HCT116 (cell line): ENCODE data around the gene FAM222B. TPM values are rescaled to one million over a fixed set of nuclear protein-coding genes. Genes with fewer than 3 reads are reported as not detected.

ENCODE experiments used
- ATAC-seq: fragments of 200-7000 bp; cut with Tn5 transposase; 2 replicates; pipeline ENCODE4 v1.9.1; 2020; ENCODE audit warnings: mild to moderate bottlenecking, moderate library complexity
- BruUV-seq: library from RNA; stranded (reverse); fragments of 400-500 nt; replicated peaks from 2 replicates; lab custom pipeline; 2021; lab: Mats Ljungman, UMichigan
- CTCF ChIA-PET: fragments of 300-600 bp; sonication (Branson Sonifier 250); formaldehyde crosslinking; loops from one replicate; lab custom pipeline; 2021; ENCODE audit warnings: antibody characterized with exemption; lab: Charles Lee
- POLR2A ChIA-PET: fragments of 300-600, 350-600 bp; sonication (Branson Sonifier 250); formaldehyde crosslinking; loops from one replicate; lab custom pipeline; 2021; ENCODE audit warnings: antibody characterized with exemption; lab: Charles Lee
- RAD21 ChIA-PET, 2 experiments: fragments of 300-600 bp; sonication (Branson Sonifier 250); formaldehyde crosslinking; loops; one replicate each; lab custom pipeline; 2023; ENCODE audit warnings: low total read pairs in 2 of 2; ENCODE audit not compliant: uncharacterized antibody in 2 of 2, unreplicated experiment in 2 of 2, low non-redundant PET in 1 of 2; lab: Charles Lee
- DNase-seq: peaks from one replicate; pipeline ENCODE4 v3.0.0-alpha.2; 2010; ENCODE audit warnings: low read depth, low spot score
- H2AFZ ChIP-seq: fragments of 200-600 bp; shearing (Covaris generic), sonication (generic); 2 replicates; pipeline ENCODE4 v1.6.1; 2017; ENCODE audit warnings: low read depth, mixed run types, mixed read lengths, antibody characterized with exemption, low read length; ENCODE audit not compliant: poor library complexity, severe bottlenecking
- H3K27ac ChIP-seq: 2 replicates; pipeline ENCODE4 v1.5.1; 2012; ENCODE audit warnings: low read depth, low read length
- H3K27me3 ChIP-seq: fragments of 200-600 bp; sonication (generic); 2 replicates; pipeline ENCODE4 v1.6.1; 2016; ENCODE audit warnings: mixed run types, low read length, mixed read lengths; ENCODE audit not compliant: insufficient read depth
- H3K36me3 ChIP-seq, 2 experiments: fragments of 200-500 bp in 1 of 2; fragments of 200-600 bp in 1 of 2; sonication (Bioruptor generic) in 1 of 2; sonication (generic) in 1 of 2; 2 replicates each; pipeline versions ENCODE4 v1.5.1 to v1.6.1; 2014 to 2016; ENCODE audit warnings: low read length in 2 of 2, inconsistent platforms in 1 of 2, mixed read lengths in 1 of 2, mixed run types in 1 of 2; ENCODE audit not compliant: insufficient read depth in 2 of 2, control insufficient read depth in 1 of 2
- H3K4me1 ChIP-seq, 2 experiments: fragments of 200-600 bp in 1 of 2; sonication (generic) in 1 of 2; 2 replicates each; pipeline versions ENCODE4 v1.5.1 to v1.6.1; 2012 to 2017; ENCODE audit warnings: low read length in 2 of 2, inconsistent platforms in 1 of 2, mild to moderate bottlenecking in 1 of 2, mixed read lengths in 1 of 2, mixed run types in 1 of 2, moderate library complexity in 1 of 2; ENCODE audit not compliant: insufficient read depth in 2 of 2, control insufficient read depth in 1 of 2
- H3K4me2 ChIP-seq: fragments of 200-600 bp; sonication (generic); 2 replicates; pipeline ENCODE4 v1.6.1; 2017; ENCODE audit warnings: mixed run types, low read length, mixed read lengths
- H3K4me3 ChIP-seq, 2 experiments: fragments of 200-600 bp in 1 of 2; sonication (generic) in 1 of 2; replicated peaks in 1 of 2; 2 replicates each; pipeline ENCODE4 v1.5.1; 2011 to 2016; ENCODE audit warnings: low read length in 2 of 2, control low read depth in 1 of 2, low read depth in 1 of 2, mild to moderate bottlenecking in 1 of 2, mixed read lengths in 1 of 2, mixed run types in 1 of 2
- H3K79me2 ChIP-seq: fragments of 200-600 bp; sonication (generic); 2 replicates; pipeline ENCODE4 v1.6.1; 2017; ENCODE audit warnings: mild to moderate bottlenecking, mixed run types, low read length, moderate library complexity, mixed read lengths; ENCODE audit not compliant: insufficient read depth
- H3K9ac ChIP-seq: fragments of 200-600 bp; sonication (generic); 2 replicates; pipeline ENCODE4 v1.6.1; 2016; ENCODE audit warnings: low read length, mixed read lengths
- H3K9me2 ChIP-seq: fragments of 200-600 bp; sonication (generic), shearing (Covaris generic); 2 replicates; pipeline ENCODE4 v1.6.1; 2017; ENCODE audit warnings: mixed run types, mild to moderate bottlenecking, moderate library complexity; ENCODE audit not compliant: insufficient read depth
- H3K9me3 ChIP-seq, 2 experiments: fragments of 200-500 bp in 1 of 2; fragments of 200-600 bp in 1 of 2; sonication (Bioruptor generic) in 1 of 2; sonication (generic) in 1 of 2; 2 replicates each; pipeline ENCODE4 v1.6.1; 2014 to 2017; ENCODE audit warnings: low read length in 2 of 2, mixed read lengths in 2 of 2, inconsistent platforms in 1 of 2, low read depth in 1 of 2, mild to moderate bottlenecking in 1 of 2, mixed run types in 1 of 2, moderate library complexity in 1 of 2; ENCODE audit not compliant: control insufficient read depth in 1 of 2, insufficient read depth in 1 of 2
- H4K20me1 ChIP-seq: fragments of 200-600 bp; sonication (generic), shearing (Covaris generic); 2 replicates; pipeline ENCODE4 v1.6.1; 2017; ENCODE audit warnings: mixed run types, mild to moderate bottlenecking, moderate library complexity; ENCODE audit not compliant: insufficient read depth
- CBX3 ChIP-seq: IDR thresholded peaks from 2 replicates; pipeline ENCODE4 v1.6.1; 2012; ENCODE audit warnings: low read depth
- CEBPB ChIP-seq: IDR thresholded peaks from 2 replicates; pipeline ENCODE4 v1.6.1; 2012; ENCODE audit warnings: low read depth
- ELF1 ChIP-seq: IDR thresholded peaks from 2 replicates; pipeline ENCODE4 v1.6.1; 2012; ENCODE audit warnings: low read depth, borderline replicate concordance
- EZH2 ChIP-seq: fragments of 200-600 bp; sonication (generic); IDR thresholded peaks from 2 replicates; pipeline ENCODE4 v1.6.1; 2017; ENCODE audit warnings: antibody characterized with exemption, mixed run types
- EZH2phosphoT487 ChIP-seq: fragments of 200-600 bp; IDR thresholded peaks from 2 replicates; pipeline ENCODE4 v1.6.1; 2018; ENCODE audit warnings: antibody characterized with exemption, borderline replicate concordance
- FOSL1 ChIP-seq: IDR thresholded peaks from 2 replicates; pipeline ENCODE4 v1.6.1; 2012; ENCODE audit warnings: low read depth
- POLR2A ChIP-seq: IDR thresholded peaks from 2 replicates; pipeline ENCODE4 v1.7.0; 2011; ENCODE audit warnings: borderline replicate concordance; ENCODE audit not compliant: insufficient read depth, insufficient read length; ENCODE audit errors: extremely low read depth
- POLR2AphosphoS5 ChIP-seq: IDR thresholded peaks from 2 replicates; pipeline ENCODE4 v1.6.1; 2011; ENCODE audit warnings: mild to moderate bottlenecking, low read depth, low read length, moderate library complexity
- SIN3A ChIP-seq: IDR thresholded peaks from 2 replicates; pipeline ENCODE4 v1.6.1; 2012; ENCODE audit warnings: low read depth
- SP1 ChIP-seq: IDR thresholded peaks from 2 replicates; pipeline ENCODE4 v1.6.1; 2012; ENCODE audit warnings: low read depth
- SRF ChIP-seq: IDR thresholded peaks from 2 replicates; pipeline ENCODE4 v1.6.1; 2012; ENCODE audit warnings: low read depth
- TCF7L2 ChIP-seq: IDR thresholded peaks from 2 replicates; pipeline ENCODE4 v1.7.0; 2011; ENCODE audit warnings: borderline replicate concordance, inconsistent platforms; ENCODE audit not compliant: insufficient read depth, insufficient read length; ENCODE audit errors: extremely low read depth
- ZFX ChIP-seq: fragments of 450-650 bp; IDR thresholded peaks from 2 replicates; pipeline ENCODE4 v1.6.1; 2017
- ZNF274 ChIP-seq: fragments of 200-500 bp; sonication (Bioruptor generic); IDR thresholded peaks from 2 replicates; pipeline ENCODE4 v1.6.1; 2014; ENCODE audit warnings: mild to moderate bottlenecking, low read depth, low read length, inconsistent platforms
- intact Hi-C: fragments of 100-400 bp; cut with micrococcal nuclease; formaldehyde crosslinking; loops from 2 replicates; pipeline ENCODE4 v1.10.0; 2022
- total RNA-seq: library from RNA; stranded (reverse); gene quantifications from one replicate; pipeline ENCODE4 v1.2.1, GENCODE V29; 2021; ENCODE audit not compliant: unreplicated experiment
- TF ChIP-seq, protein P1 (sequence below): IDR thresholded peaks from 2 replicates; pipeline ENCODE4 v1.6.1; 2012; ENCODE audit warnings: low read depth
- TF ChIP-seq, protein P2 (sequence below): IDR thresholded peaks from 2 replicates; pipeline ENCODE4 v1.6.1; 2012
- TF ChIP-seq, protein P3 (sequence below): IDR thresholded peaks from 2 replicates; pipeline ENCODE4 v1.6.1; 2011; ENCODE audit warnings: mild to moderate bottlenecking, low read length, moderate library complexity; ENCODE audit not compliant: insufficient replicate concordance; ENCODE audit errors: extremely low read depth
- TF ChIP-seq, protein P4 (sequence below): IDR thresholded peaks from 2 replicates; pipeline ENCODE4 v1.6.1; 2012

Gene FAM222B
- total RNA-seq, 1 experiment from 2014 or later: 22.7 TPM

DNA sequence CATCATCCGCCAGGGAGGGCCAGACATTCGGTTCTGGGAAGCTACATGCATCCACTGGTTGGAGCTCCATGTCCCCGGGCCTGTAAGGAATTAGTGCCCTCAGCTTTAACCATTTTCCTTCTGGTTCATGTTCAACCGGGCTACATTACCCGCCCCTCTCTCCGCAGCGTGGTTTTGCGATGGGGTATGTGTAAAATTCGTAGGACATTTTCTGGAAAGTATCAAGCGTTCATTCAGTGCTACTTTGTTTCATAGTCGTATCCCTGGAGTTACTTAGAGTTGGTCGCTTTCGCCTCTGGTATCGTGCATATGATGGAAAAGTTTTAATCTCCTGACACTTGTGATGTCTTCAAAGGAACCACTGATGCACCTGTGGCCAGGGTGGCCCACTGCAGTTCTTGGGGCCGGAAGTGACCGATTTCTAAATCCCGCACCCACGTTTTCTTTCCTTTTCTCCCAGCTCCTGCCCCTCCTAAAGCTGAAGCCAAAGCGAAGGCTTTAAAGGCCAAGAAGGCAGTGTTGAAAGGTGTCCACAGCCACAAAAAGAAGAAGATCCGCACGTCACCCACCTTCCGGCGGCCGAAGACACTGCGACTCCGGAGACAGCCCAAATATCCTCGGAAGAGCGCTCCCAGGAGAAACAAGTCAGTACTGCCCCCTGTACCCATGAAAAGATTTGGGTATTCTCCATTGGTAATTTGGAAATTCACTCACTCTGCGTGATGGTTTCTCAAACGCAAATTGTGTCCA lies 122.2 kb downstream of the FAM222B start:
- H3K36me3 ChIP-seq: peaks cover 22 to 43% of the 10 kb centered on the region in 2 experiments; a peak in 3 of 4 replicates
- ChIA-PET RAD21 (no interaction called here), CTCF (interaction anchor here (1.0 to 1.3 kb wide), 7 partner anchors 8 to 397 kb away, joined by 3 to 13 read pairs (median 5); partner anchors contain the start of genes BLTP2, NEK8, PHF12 and PROCA1), POLR2A (interaction anchor here (0.9 to 2.6 kb wide), 12 partner anchors 8 to 231 kb away, joined by 3 to 42 read pairs (median 6); partner anchors contain the start of genes FAM222B, NEK8, PHF12 and PROCA1)
- H2AFZ ChIP-seq: no peak overlapping the region
- H3K27ac ChIP-seq: peak overlapping the region; percentile 89
- no peak for ATAC-seq
- intact Hi-C loops: no loop called here
- peak overlapping the region; percentile 98 to 99 for H3K4me3 ChIP-seq
- peak overlapping the region; percentile 77 for H3K4me2 ChIP-seq
- H3K27me3 ChIP-seq: no peaks in the 10 kb centered on the region
- DNase-seq: no peak
- BruUV-seq: TSS peak; percentile 75
- H3K79me2 ChIP-seq: peaks cover 49% of the 10 kb centered on the region
- H3K9me2 ChIP-seq: no peaks in the 10 kb centered on the region
- H4K20me1 ChIP-seq: peaks cover 15% of the 10 kb centered on the region; the same call in 1 of the 2 replicates
- no peaks in the 10 kb centered on the region for H3K9me3 ChIP-seq
- H3K9ac ChIP-seq: peak overlapping the region; percentile 99
- peaks cover 36 to 59% of the 10 kb centered on the region in 2 experiments for H3K4me1 ChIP-seq
- TF ChIP-seq EZH2 (no peak), SP1 (no peak), EZH2phosphoT487 (no peak), ZFX (peak; percentile 35; the same call in 1 of the 2 replicates), SRF (no peak), SIN3A (peak; percentile 17; the same call in 1 of the 2 replicates), ELF1 (no peak; the same call in 1 of the 2 replicates), CBX3 (no peak), CEBPB (no peak), POLR2A (no peak), ZNF274 (no peak), TCF7L2 (no peak), POLR2AphosphoS5 (peak; percentile 64), FOSL1 (no peak)
- TF ChIP-seq, protein P1, sequence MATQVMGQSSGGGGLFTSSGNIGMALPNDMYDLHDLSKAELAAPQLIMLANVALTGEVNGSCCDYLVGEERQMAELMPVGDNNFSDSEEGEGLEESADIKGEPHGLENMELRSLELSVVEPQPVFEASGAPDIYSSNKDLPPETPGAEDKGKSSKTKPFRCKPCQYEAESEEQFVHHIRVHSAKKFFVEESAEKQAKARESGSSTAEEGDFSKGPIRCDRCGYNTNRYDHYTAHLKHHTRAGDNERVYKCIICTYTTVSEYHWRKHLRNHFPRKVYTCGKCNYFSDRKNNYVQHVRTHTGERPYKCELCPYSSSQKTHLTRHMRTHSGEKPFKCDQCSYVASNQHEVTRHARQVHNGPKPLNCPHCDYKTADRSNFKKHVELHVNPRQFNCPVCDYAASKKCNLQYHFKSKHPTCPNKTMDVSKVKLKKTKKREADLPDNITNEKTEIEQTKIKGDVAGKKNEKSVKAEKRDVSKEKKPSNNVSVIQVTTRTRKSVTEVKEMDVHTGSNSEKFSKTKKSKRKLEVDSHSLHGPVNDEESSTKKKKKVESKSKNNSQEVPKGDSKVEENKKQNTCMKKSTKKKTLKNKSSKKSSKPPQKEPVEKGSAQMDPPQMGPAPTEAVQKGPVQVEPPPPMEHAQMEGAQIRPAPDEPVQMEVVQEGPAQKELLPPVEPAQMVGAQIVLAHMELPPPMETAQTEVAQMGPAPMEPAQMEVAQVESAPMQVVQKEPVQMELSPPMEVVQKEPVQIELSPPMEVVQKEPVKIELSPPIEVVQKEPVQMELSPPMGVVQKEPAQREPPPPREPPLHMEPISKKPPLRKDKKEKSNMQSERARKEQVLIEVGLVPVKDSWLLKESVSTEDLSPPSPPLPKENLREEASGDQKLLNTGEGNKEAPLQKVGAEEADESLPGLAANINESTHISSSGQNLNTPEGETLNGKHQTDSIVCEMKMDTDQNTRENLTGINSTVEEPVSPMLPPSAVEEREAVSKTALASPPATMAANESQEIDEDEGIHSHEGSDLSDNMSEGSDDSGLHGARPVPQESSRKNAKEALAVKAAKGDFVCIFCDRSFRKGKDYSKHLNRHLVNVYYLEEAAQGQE: no peak
- TF ChIP-seq, protein P2, sequence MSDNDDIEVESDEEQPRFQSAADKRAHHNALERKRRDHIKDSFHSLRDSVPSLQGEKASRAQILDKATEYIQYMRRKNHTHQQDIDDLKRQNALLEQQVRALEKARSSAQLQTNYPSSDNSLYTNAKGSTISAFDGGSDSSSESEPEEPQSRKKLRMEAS: no peak; the same call in 1 of the 2 replicates
- TF ChIP-seq, protein P3, sequence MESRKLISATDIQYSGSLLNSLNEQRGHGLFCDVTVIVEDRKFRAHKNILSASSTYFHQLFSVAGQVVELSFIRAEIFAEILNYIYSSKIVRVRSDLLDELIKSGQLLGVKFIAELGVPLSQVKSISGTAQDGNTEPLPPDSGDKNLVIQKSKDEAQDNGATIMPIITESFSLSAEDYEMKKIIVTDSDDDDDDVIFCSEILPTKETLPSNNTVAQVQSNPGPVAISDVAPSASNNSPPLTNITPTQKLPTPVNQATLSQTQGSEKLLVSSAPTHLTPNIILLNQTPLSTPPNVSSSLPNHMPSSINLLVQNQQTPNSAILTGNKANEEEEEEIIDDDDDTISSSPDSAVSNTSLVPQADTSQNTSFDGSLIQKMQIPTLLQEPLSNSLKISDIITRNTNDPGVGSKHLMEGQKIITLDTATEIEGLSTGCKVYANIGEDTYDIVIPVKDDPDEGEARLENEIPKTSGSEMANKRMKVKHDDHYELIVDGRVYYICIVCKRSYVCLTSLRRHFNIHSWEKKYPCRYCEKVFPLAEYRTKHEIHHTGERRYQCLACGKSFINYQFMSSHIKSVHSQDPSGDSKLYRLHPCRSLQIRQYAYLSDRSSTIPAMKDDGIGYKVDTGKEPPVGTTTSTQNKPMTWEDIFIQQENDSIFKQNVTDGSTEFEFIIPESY: no peak
- TF ChIP-seq, protein P4, sequence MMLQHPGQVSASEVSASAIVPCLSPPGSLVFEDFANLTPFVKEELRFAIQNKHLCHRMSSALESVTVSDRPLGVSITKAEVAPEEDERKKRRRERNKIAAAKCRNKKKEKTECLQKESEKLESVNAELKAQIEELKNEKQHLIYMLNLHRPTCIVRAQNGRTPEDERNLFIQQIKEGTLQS: no peak
